NCI-H1417 treated with DMSO at 0.1 percent for 48 hours (cell line): Measurements from ENCODE around the gene TSPAN9.

Source experiments
- DNase-seq: peaks from one replicate; lab custom pipeline; 2025; lab: John Stamatoyannopoulos, UW

The TSPAN9 gene

DNA sequence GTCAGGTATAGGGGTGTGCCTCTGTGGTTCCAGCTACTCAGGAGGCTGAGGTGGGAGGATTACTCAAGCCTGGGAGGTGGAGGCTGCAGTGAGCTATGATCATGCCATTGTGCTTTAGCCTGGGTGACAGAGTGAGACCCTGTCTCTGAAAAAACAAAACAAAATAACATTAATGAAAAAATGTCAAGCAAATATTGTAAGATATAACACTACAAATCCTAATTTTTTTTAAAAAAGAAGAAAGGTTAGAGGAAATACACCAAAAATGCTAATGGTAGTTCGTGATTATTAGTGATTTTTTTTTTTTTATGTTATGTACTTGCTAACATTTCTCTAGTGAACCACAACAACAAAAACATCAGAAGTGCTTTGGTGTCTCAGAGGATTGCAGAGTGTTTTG is 47.7 kb downstream of the TSPAN9 start:
- DNase-seq, result no peak

- no peak for DNase-seq
Observed at GRCh38 chr12:3125674-3126073, 48.5 kb downstream of the TSPAN9 start.

DNA sequence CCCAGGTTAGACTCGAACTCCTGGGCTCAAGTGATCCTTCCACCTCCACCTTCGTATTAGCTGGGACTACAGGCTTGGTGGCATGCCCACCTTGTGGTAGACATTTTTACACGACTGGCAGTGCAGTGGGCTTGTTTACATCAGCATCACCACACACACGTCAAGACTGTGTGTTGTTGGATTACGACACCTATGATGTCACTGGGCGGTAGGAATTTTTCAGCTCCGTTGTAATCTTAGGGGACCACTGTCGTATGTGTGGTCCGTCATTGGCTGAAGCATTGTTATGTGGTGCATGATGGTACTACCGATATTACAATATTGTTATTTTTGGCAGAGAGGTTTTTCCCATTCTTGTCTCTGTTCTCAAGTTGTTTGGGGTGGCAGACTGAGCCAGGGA is 50.7 kb downstream of the TSPAN9 start:
- no peak for DNase-seq

- DNase-seq, result no peak
Observed at GRCh38 chr12:3128498-3129293, 51.5 kb downstream of the TSPAN9 start.

- DNase-seq, result no peak
Observed at GRCh38 chr12:3129301-3130056, 52.3 kb downstream of the TSPAN9 start.

DNA sequence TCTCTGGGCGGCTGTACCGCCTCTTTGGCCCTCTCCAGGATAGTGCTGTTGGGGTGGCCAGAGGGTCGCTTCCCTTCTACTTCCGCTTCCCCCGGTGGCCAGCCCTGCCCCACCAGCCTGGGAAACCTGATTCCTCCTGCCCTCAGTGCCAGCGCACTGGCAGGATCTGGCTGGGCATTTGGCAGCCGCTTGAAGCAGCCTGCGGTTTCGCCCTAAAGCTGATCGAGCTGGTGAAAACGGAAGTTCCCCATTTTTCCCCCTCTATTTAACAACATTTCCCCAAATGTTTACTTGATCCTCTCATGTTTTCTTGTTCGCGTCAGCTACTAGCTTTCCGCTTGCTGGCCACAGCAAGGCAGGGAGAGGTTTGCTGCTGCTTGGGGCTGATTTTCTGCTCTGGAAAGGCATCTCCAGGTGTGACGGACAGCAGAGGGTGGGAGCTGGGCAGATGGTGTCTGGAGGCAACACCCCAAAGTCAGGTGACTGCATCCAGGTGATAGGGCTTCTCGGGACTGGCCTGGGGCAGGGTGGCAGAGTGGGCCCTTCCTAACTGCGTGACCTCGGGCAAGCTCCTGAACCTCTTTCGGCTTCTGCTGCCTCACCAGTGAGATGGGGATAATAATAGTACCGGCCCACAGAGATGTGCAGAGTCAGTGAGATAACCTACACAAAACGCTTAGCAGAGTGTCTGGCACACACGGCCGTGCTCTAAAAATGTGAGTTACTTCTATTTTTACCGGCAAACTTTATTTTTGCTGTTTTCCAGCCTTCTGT is 53.1 kb downstream of the TSPAN9 start:
- DNase-seq, result no peak

DNA sequence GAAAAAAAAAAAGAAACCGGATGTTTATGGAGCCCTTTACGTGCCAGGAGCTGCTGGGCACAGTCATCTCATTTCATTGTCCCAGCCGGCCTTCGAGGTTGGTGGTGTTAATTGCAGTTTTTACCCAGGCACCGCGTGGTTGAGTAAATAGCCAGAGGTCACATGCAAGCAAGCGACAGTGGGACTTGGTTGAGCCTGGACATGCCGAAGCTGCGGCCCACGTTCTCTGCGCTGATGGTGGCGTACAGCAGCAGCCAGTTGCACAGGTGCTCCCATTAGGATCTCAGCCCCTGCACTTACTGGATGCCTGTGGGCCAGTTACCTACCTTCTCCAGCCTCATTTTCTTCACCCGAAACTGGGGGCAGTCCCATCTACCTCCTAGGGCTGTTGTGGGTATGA is 54.0 kb downstream of the TSPAN9 start:
- DNase-seq, result no peak

GRCh38 chr12:3132636-3133404 is 55.6 kb downstream of the TSPAN9 start:
- DNase-seq, result no peak

DNA sequence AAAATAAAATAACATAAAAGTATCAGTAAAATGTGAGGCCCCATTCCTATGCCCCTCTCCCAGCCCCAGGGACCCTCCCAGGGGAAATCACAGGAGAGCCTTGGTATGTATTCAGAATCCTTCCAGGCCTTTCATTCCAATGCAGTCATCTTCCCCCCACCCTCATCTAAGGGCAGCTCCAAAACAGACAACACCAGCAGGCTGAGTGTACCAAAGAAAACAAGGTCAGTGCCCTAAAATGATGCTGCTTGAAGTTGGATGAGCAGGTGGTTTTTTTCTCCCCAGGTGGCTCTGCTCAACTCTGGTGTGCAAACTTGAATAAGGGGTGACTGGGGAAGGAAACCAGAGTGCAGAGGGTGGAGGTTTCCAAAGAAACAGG is 56.2 kb downstream of the TSPAN9 start:
- DNase-seq, result no peak

DNA sequence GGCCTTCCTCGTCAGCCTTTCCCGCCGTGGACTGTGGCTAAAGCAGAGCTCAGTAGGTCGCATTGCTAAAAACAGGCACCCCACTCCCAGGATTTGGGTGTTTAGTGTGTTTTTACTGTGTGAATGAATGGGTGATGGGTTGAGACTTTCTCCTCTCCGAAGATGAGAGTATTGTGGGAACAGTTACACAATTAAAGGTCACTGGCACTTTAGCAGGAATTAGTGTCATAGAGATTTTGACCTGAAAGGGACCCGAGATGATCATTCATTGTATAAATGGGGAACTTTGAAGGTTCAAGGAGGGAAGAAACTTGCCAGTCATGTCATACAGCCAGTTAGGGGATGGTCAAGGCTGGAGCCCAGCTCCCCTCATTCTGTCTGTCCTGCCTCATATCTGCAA is 56.9 kb downstream of the TSPAN9 start:
- DNase-seq, result no peak

DNA sequence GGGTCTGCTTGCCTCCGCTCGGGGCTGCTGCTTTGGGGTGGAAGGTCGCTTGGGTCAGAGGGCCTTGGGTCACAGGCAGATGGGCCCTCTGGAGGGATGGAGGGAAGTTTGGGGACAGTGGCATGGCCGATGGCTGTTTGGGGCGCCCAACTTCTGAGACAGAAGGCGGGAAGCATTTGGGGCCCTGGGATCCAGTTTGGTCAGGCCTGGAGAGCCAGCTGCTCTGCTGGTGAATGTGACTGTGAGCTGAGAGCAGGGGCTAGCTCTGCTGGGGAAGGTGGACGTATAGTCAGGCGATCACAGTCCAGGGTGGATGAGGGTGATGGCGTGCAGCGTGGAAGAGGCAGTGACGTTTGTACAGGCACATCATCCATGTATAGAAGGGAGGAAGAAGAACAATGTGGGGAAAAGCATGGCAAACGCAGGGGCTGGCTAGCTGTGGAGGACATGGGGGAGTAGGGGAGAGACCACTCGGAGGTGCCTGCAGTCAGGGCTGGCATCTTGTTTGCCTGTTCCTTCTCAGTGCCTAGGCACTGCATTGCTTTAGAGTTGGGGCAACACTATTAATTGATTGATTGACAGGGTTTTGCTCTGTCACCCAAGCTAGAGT is 57.5 kb downstream of the TSPAN9 start:
- DNase-seq, result no peak

DNA sequence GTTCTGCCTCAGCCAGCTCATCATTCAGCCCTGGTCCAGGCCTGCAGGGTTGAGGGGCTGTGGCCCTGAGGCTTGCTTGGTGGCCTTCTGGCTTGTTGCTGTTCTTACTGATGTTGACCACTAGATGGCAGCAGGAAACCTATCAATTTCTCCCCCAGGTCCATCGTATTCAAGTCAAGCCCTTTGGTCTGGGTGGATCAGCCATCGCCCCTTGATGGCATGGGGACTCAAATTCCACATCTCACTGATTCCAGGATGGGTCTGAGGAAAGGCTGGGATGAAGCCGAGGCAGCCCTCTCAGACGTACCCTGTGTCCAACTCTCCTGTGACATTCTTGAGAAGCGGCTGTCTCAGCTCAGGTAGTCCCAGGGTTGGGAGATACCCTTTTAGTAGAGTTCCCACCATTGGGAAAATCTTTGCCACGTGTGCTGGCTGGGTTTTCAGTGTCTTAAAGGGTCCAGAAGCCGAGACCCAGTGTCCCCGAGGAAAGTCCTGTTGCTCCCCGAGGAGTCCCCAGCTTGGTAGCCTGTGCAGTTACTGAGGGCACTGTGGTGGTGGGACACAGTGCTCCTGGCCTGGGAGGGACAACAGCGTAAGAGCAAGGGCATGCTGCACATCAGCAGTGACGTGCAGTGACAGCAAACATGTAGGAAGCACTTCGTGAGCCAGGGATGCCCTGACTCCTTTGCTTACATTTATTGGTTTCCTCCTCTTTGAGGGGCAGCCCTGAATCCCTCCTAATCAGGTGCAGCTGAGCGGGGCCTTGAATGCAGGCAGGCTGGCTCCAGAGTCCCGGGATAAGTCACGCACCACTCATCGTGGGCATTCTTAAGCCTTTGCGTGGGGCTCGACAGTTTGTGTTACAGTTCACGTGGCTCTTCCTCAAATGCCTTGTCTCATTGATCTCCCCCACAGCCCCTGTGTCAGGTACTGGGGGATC is 58.6 kb downstream of the TSPAN9 start:
- peak; percentile 57 for DNase-seq

- no peak for DNase-seq
Observed at GRCh38 chr12:3136641-3137267, 59.6 kb downstream of the TSPAN9 start.

- no peak for DNase-seq
Observed at GRCh38 chr12:3137268-3137781, 60.1 kb downstream of the TSPAN9 start.

- no peak for DNase-seq
Observed at GRCh38 chr12:3137814-3138445, 60.8 kb downstream of the TSPAN9 start.

DNA sequence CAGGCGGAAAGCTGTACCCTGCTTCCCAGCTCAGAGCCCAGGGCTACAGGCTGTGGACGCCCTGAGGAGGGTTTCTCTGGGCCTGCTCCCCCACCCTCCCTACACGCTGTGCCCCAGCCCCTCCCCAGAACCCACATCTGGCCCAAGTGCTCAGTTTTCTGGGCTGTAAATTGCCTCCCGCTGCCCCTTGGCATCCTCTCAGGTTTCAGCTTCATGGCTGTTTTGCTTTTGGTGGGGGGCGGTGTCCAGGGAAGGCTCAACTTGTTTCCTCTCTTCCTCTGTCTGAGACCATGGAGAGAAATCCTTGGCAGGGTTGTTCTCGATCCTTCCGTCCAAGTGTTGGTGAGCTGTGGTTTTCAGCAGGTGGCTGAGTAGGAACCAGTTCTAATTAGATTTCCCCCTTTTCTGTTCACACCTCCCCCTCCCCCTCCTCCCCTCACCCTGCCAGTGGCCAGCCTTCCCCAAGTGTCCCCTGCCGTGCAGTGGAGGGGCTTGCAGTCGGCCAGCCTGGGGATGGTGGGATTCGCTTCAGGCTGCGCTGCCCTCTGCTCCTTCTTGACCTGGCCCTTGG is 61.8 kb downstream of the TSPAN9 start:
- DNase-seq, result no peak

GRCh38 chr12:3139760-3140159 is 62.6 kb downstream of the TSPAN9 start:
- DNase-seq, result no peak

DNA sequence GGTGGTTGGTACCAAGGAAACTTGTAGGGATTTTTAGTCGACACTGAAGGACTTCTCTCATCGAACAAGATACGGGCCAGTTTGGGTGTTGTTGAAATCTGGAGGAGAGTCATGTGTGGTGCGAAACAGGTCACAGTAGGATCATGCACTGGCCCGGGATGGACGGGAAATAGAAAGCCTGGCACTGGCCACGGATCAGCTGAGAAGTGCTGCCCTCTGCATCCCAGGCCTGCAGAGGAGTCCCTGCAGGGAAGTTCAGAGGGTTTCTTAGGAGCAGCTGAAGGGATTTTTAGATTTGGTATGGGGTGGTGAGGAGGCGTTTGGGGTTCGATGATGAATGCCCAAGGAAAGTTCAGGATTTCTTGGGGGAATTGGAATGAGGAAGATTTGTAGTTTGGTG is 63.1 kb downstream of the TSPAN9 start:
- no peak for DNase-seq
